Occipital lobe (tissue), 2 donors: Measurements from ENCODE around the gene NFYC. TPM values are rescaled to one million over a fixed set of nuclear protein-coding genes. Genes with fewer than 3 reads are reported as not detected.

ENCODE experiments used
- DNase-seq: peaks from one replicate; lab custom pipeline; 2025; lab: John Stamatoyannopoulos, UW
- total RNA-seq: library from RNA; depleted of rRNA; stranded (reverse); fragments of >200 nt; gene quantifications from one replicate; pipeline ENCODE4 v1.2.3, GENCODE V29; 2014

Gene NFYC
- total RNA-seq, 1 donor from 2014 or later = 34.6 TPM

- DNase-seq = no peak
These were observed 105.6 kb downstream of the NFYC start for GRCh38 chr1:40796939-40797667.

GRCh38 chr1:40797668-40798010, 106.1 kb downstream of the NFYC start:
- DNase-seq = no peak

DNA sequence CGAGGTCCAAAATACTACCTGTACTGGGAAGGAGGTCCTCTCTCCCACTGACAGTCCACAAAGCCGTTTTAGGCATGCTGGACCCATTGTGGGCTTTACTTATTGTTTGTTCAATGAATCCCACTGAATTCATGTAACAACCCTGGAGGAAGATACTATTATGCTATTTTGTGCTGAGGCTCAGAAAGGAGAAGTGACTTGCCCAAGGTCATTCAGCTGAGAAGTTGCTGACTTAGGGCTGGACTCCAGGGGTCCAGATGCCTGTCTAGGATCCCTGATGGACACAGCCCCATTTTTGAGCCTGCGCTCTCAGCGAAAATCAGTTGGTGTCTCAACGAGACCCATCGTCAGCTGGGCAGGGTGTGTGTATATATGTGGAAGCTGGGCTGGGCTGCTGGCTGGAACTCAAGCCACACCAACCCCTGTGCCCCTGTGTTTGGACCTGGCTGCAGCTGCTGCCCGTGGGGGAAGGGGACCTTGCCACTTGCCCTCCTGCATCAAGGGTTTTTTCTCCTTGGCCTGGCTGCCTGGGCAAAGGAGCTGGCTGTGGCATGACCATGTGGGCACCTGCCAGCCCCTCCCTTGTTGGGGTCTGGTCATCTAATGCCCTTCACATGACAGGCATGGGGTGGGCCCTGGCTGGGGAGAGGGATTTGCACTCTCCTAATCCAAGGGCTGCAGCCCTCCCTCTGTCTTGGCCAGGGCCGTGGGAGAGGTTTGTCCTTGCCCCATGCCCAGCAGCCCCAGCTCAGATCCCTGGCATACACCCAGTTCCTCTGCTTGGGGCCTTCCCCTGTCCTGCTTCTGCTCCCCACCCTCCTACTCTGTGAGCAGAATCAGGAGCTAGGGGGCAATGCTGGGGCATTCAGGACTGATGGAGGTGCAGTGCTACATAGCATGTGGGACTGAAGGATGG, 107.1 kb downstream of the NFYC start:
- DNase-seq = no peak

GRCh38 chr1:40799351-40799867, 107.9 kb downstream of the NFYC start:
- DNase-seq = no peak

DNA sequence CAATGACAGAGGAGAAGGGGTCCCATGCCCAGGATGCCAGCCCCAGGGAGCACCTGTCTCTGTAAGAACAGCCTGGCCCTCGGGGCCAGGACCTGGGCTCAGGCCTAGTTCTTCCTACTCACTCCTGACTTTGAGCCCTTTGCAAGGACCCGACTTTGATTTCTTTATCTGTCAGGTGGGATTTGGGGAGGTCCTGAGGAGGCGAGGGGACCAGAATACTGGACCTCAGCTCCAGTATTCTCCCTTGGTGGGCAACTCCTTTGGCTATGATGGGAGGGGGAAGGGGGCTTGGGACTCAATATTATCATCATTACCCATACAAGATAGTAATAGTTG, 110.2 kb downstream of the NFYC start:
- DNase-seq = no peak

DNA sequence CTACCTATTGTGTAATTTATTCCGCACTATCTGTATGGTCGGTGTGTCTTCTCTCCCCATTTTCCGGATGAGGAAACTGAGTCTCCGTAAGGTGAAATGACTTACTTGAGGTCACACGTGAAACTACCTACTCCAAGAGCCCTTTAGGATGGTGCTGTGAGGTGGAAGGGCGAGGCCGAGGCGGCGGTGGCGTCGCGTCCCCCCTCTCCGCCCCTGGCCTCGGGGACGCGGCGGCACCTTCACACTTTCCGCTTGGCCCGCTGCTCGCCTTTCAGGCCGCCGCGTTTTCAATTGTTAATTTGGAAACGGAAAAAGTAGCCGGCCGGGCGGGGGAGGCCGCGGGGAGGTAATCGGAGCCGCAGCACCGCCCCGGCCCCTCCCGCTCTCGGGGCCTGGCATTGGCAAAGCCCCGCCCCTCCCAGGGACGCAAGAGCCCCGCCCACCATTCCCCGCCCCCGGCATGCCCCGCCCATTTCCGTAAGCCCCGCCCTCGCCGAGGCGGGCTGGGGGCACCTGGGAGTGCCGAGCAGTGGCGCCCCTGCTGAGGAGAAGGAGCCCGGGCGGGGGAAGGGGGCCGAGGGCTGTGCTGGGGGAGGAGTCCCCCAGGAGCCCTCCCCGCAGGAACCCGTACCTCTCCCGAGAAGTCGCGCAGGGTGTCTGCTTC, 110.7 kb downstream of the NFYC start:
- no peak for DNase-seq

DNA sequence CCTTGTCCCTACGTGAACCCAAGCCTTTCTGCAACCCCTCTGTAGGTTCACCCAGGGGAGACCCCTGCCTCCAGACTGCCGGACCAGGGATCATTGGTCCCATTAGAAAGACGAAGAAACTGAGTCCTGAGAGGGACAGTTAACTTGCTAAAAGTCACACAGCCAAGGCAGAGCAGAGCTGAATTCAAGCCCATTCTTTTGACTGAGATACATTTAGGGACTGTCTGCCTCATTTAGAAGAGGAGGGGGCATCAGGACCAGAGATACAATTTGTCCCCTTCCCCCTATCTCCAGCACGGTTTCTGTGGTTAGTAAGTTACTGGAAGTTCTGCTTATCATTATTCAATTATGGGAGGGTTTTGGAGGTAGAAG, 111.2 kb downstream of the NFYC start:
- DNase-seq = no peak

GRCh38 chr1:40803447-40803846, 111.9 kb downstream of the NFYC start:
- DNase-seq = no peak

GRCh38 chr1:40803902-40804301, 112.4 kb downstream of the NFYC start:
- DNase-seq = no peak

DNA sequence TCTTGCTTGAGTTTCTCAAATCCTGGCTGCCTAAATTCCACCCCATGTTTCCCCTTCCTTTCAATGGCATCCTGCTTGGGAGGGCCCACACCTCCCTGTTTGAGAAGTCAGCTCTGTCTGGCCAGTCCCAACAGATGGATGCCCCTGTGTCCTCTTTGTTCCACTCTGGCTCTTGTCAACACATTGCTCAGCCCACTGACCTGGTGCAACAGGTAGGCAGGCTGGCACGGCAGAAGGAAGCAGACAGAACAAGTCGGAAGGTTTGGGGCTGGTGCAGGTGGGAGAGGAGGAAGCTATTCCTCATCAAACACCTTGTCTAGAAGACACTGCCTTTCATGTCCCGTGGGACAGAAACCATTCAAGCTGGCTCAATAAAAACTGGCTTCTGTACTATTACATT, 114.7 kb downstream of the NFYC start:
- no peak for DNase-seq

DNA sequence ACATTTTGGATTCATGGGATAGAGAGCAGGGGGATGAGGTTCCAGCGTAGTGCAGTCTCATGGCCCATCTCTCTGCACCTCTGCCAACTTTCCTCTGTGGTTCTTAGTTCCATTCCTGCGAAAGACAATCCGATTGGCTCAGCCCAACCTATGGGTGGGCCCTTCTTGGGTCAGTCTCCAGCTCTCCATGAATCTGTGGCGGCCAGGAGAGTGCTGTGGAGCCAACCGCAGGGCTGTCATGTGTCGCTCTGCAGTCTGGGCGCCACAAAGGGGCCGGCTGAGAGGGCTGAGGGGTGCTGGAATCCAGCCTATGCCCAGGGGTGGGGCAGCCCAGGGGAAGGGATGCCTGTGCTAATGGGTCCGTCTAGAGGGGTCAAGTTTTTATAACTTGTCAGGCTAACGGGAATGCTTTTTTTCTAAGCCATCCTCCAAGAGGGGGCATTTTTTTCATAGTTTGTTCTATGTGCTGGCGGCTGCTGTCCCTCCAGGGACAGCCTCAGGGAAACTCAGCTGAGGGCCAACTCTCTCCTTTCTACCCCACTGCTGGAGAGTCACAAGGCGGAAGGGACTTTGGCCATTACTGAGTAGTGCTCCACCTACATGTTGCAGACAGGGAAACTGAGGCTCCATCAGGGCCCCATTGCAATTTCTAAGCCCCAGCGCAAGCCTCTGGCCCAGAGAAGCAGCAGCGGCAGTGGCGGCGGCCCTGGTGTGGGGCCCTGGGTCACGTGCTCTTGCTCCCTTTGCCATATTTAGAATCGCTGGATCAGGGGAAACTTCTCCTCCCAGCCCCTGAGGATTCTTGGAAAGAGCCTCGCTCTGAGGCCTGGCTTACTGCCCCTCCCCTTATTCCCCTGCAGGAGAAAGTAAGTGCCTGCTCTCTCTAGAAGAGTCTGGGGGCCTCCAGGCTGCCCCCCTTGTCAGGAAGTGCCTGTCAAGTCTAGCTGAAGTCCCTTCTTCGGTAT, 115.5 kb downstream of the NFYC start:
- no peak for DNase-seq

DNA sequence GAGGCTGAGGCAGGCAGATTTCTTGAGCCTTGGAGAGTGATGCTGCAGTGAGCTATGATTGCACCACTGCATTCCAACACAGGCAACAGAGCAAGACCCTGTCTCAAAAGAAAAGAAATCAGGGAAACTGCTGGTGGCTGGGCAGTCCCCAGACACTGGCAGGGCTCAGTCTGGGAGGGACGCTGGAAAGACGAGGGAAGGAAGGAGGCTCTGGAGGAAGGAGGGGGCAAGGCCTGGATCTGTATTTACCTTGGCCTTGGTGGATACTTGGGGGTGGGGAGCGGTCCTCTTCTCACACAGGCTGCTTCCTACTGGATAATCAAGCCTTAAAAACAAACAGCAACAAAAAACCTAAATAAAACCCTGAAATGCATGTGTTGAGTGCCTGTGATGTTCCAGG, 116.5 kb downstream of the NFYC start:
- no peak for DNase-seq

GRCh38 chr1:40808444-40808843, 116.9 kb downstream of the NFYC start:
- no peak for DNase-seq

- DNase-seq = no peak
These were observed 117.4 kb downstream of the NFYC start for GRCh38 chr1:40808909-40809308.

DNA sequence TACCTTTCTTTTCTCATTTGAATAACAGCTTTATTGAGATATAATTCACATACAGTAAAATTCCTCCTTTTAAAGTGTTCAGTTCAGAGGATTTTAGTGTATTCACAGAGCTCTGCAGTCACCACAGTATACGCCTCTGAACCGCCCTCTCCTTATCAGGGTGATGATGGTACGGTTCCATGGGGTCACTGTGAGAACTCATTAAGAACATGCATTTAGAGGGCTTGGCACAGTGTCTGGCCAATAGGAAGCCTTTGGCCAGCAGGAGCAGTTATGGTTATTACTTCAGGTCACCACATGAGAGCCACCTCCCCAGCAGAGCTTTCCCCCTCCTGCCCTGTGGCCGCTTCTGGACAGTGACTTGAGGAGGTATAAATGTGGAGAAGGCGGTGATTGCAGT, 119.4 kb downstream of the NFYC start:
- no peak for DNase-seq

DNA sequence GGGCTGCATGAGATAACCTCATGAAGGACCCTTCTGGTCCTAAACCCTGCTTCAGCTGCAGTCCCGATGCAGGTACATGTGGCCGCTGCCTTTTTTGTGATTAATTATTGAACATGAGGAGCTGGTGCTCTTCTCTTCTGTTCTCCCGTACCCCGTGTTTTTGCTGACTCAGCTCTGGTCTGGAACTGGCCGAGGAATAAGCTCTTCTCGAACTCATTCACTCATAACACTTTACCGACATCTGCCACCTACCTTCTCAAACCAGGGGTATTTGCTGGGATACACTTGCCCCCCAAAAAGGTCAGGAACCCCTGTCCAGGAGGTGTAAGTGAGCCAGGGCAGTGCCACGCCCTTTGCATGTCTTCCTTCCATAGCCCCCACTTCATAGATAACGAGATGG, 123.9 kb downstream of the NFYC start:
- no peak for DNase-seq

DNA sequence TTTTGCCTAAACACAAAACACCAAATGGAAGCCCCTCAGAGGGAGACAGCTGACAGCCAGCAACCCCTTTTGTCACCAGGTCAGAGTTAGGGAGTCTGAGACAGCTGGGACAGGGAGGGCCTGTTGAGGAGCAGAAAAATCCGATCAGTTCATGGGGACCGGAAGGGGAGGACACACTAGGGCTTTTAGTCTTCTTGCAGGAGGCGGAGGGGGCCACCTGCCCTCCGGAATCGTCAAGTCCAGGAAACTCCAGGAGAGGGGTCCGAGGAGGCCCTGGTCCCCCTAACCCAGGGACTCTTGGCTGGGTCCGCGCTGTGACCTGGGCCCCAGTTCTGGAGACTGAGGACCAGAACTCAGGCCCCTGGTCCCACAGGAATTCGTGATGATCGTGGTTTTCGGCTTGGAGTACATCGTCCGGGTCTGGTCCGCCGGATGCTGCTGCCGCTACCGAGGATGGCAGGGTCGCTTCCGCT, 126.3 kb downstream of the NFYC start:
- no peak for DNase-seq

DNA sequence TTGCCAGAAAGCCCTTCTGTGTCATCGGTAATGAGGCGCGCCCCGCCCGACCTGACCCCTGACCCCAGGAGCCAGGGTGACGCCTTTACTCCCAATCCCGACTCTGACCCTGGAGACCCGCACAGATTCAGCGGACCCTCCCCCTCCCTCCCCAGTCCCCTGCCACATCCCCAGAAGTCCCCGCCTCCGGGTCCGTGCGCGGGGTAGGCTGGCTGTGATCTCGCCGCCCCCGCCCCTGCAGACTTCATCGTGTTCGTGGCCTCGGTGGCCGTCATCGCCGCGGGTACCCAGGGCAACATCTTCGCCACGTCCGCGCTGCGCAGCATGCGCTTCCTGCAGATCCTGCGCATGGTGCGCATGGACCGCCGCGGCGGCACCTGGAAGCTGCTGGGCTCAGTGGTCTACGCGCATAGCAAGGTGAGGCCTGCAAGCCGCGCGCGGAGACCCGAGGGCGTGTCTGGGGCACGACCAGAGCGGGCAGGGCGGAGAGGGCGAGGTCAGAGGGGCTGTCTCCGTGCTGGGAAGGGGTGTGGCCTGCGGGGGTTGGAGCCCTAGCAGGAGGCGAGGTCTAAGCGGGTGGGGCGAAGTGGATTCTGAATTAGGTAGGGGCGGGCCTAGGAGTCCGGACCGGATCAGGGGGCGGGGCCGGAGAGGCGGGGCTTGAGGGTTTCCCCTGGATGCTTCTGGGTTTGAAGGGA, 126.9 kb downstream of the NFYC start:
- DNase-seq = no peak

DNA sequence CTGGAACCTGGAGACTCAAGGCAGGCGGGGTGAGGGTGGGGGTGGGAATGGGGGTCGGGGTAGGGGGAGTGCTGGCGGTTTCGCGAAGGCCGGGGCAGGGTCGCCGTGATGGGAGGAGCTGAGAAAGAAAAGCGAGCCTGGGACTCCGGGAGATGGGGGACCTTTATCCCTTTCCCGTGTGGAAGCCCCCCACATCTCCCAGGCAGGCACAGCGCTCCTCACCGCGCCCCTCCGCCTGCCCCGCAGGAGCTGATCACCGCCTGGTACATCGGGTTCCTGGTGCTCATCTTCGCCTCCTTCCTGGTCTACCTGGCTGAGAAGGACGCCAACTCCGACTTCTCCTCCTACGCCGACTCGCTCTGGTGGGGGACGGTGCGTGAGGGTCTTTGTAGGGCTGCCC, 127.6 kb downstream of the NFYC start:
- DNase-seq = no peak

DNA sequence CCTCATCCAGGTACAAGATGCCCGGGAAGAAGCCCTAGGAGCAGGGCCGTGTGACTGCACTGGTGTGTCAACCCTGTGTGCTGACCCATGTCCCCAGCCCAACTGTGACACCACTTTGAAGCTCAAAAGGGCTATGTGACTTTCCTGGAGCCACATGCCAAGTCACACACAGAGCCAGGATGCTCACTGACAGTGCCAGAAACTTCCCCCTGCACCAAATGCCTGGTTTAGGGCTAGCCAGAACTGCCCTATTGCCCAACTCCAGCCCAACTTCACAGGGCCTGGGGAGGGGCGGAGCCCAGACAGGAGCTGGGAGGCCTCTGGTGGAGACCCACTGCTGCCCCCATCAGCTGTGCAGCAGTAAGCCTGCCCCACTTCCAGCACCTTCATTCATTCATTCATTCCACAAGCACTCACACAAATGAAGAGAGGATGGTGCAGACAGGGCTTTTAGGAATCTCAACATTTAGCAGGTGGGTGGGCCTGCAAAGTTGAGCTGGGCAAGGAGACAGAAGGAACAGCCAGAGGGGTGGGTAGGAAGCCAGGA, 128.8 kb downstream of the NFYC start:
- no peak for DNase-seq
